ENCODE measurements around the gene SLCO3A1.

The SLCO3A1 gene

GRCh38 chr15:92118936-92119325 is 265.4 kb downstream of the SLCO3A1 start:
- DNase-seq (ENCODE audit: low read depth in 2 of 2, low spot score in 1 of 2) = no peak

- DNase-seq (ENCODE audit: low read depth in 2 of 2, low spot score in 1 of 2) = no peak
Observed at GRCh38 chr15:92120094-92120795, 266.7 kb downstream of the SLCO3A1 start.

- no peak for DNase-seq (ENCODE audit: low read depth in 2 of 2, low spot score in 1 of 2)
Observed at GRCh38 chr15:92121047-92121446, 267.5 kb downstream of the SLCO3A1 start.

GRCh38 chr15:92122259-92122658 is 268.8 kb downstream of the SLCO3A1 start:
- DNase-seq (ENCODE audit: low read depth in 2 of 2, low spot score in 1 of 2) = no peak

GRCh38 chr15:92123962-92124656 is 270.6 kb downstream of the SLCO3A1 start:
- DNase-seq (ENCODE audit: low read depth in 2 of 2, low spot score in 1 of 2) = no peak

GRCh38 chr15:92124657-92125010 is 271.1 kb downstream of the SLCO3A1 start:
- no peak for DNase-seq (ENCODE audit: low read depth in 2 of 2, low spot score in 1 of 2)

- no peak for DNase-seq (ENCODE audit: low read depth in 2 of 2, low spot score in 1 of 2)
Observed at GRCh38 chr15:92128788-92129187, 275.3 kb downstream of the SLCO3A1 start.

GRCh38 chr15:92130244-92130643 is 276.7 kb downstream of the SLCO3A1 start:
- no peak for DNase-seq (ENCODE audit: low read depth in 2 of 2, low spot score in 1 of 2)

GRCh38 chr15:92130906-92131305 is 277.4 kb downstream of the SLCO3A1 start:
- DNase-seq (ENCODE audit: low read depth in 2 of 2, low spot score in 1 of 2) = no peak

GRCh38 chr15:92132982-92133755 is 279.7 kb downstream of the SLCO3A1 start:
- DNase-seq (ENCODE audit: low read depth in 2 of 2, low spot score in 1 of 2) = no peak

- DNase-seq (ENCODE audit: low read depth in 2 of 2, low spot score in 1 of 2) = no peak
Observed at GRCh38 chr15:92140796-92141195, 287.3 kb downstream of the SLCO3A1 start.

GRCh38 chr15:92141607-92142006 is 288.1 kb downstream of the SLCO3A1 start:
- no peak for DNase-seq (ENCODE audit: low read depth in 2 of 2, low spot score in 1 of 2)

GRCh38 chr15:92142242-92143232 is 289.0 kb downstream of the SLCO3A1 start:
- DNase-seq (ENCODE audit: low read depth in 2 of 2, low spot score in 1 of 2) = no peak

GRCh38 chr15:92143765-92144164 is 290.3 kb downstream of the SLCO3A1 start:
- DNase-seq (ENCODE audit: low read depth in 2 of 2, low spot score in 1 of 2) = no peak

GRCh38 chr15:92146511-92147150 is 293.1 kb downstream of the SLCO3A1 start:
- DNase-seq (ENCODE audit: low read depth in 2 of 2, low spot score in 1 of 2) = no peak

- no peak for DNase-seq (ENCODE audit: low read depth in 2 of 2, low spot score in 1 of 2)
Observed at GRCh38 chr15:92149029-92149428, 295.5 kb downstream of the SLCO3A1 start.

- no peak for DNase-seq (ENCODE audit: low read depth in 2 of 2, low spot score in 1 of 2)
Observed at GRCh38 chr15:92149465-92149864, 296.0 kb downstream of the SLCO3A1 start.

- DNase-seq (ENCODE audit: low read depth in 2 of 2, low spot score in 1 of 2) = no peak
Observed at GRCh38 chr15:92151168-92151567, 297.7 kb downstream of the SLCO3A1 start.

GRCh38 chr15:92151741-92152140 is 298.2 kb downstream of the SLCO3A1 start:
- no peak for DNase-seq (ENCODE audit: low read depth in 2 of 2, low spot score in 1 of 2)

- no peak for DNase-seq (ENCODE audit: low read depth in 2 of 2, low spot score in 1 of 2)
Observed at GRCh38 chr15:92152983-92153382, 299.5 kb downstream of the SLCO3A1 start.
